Measurements from ENCODE around the gene SUFU. TPM values are rescaled to one million over a fixed set of nuclear protein-coding genes. Genes with fewer than 3 reads are reported as not detected.

Gene SUFU
- total and polyA plus RNA-seq, 2 donors from 2014 or later, result 6.5 to 18.9 TPM

DNA sequence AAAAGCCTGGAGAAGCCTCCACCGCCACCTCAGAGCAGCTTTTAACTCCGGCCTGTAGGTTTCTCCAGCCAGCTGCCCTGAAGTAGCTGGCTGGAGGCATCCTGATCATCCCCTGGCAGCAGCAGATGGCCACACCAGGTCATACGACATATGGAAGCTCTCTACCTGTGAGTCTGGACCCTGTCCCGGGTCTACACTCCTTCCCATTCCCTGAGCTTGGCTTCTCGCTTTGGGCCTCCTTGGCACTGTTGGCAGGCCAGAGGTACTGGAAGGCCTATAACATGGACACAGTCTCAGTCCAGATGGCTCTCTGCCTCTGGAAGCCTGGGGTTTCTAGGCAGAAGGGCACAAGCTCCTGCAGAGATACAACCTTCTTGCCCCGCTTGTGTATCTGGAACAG lies 97.0 kb downstream of the SUFU start:
- no peak overlapping the region for H3K4me3 ChIP-seq (ENCODE audit: low read length in 3 of 3)
- intact Hi-C loops (cut with DNase I), result no loop called here
- TF ChIP-seq, protein P1, sequence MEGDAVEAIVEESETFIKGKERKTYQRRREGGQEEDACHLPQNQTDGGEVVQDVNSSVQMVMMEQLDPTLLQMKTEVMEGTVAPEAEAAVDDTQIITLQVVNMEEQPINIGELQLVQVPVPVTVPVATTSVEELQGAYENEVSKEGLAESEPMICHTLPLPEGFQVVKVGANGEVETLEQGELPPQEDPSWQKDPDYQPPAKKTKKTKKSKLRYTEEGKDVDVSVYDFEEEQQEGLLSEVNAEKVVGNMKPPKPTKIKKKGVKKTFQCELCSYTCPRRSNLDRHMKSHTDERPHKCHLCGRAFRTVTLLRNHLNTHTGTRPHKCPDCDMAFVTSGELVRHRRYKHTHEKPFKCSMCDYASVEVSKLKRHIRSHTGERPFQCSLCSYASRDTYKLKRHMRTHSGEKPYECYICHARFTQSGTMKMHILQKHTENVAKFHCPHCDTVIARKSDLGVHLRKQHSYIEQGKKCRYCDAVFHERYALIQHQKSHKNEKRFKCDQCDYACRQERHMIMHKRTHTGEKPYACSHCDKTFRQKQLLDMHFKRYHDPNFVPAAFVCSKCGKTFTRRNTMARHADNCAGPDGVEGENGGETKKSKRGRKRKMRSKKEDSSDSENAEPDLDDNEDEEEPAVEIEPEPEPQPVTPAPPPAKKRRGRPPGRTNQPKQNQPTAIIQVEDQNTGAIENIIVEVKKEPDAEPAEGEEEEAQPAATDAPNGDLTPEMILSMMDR (IDR thresholded peaks at IDR 0.05; ENCODE audit: borderline replicate concordance, extremely low read depth, insufficient read depth), result no peak
- H3K9ac ChIP-seq (ENCODE audit: low read length in 3 of 3), result no peak overlapping the region
- FAIRE-seq (no peak), DNase-seq (no peak)
- H3K27me3 ChIP-seq (ENCODE audit: control insufficient read depth, insufficient read depth, low read length), result no peaks in the 10 kb centered on the region
- H3K4me1 ChIP-seq (ENCODE audit: control insufficient read depth in 2 of 3, insufficient read depth in 2 of 3, low read depth in 1 of 3, low read length in 3 of 3), result peaks cover 0 to 16% (median 12%) of the 10 kb centered on the region in 3 donors
- H3K36me3 ChIP-seq (ENCODE audit: control insufficient read depth in 2 of 3, insufficient read depth in 3 of 3, low read length in 3 of 3), result peaks cover 0 to 36% (median 17%) of the 10 kb centered on the region in 3 donors
- peak overlapping the region in 1 of 2 donors; percentile 33 for H3K27ac ChIP-seq (ENCODE audit: low read depth in 2 of 2, low read length in 2 of 2)
- H3K9me3 ChIP-seq (ENCODE audit: control insufficient read depth in 2 of 3, insufficient read depth in 1 of 3, low read length in 3 of 3), result no peaks in the 10 kb centered on the region

GRCh38 chr10:102601639-102602038 lies 97.9 kb downstream of the SUFU start:
- no peak overlapping the region for H3K4me3 ChIP-seq (ENCODE audit: low read length in 3 of 3)
- intact Hi-C loops (cut with DNase I), result no loop called here
- DNase-seq (no peak), FAIRE-seq (no peak)
- no peaks in the 10 kb centered on the region for H3K27me3 ChIP-seq (ENCODE audit: control insufficient read depth, insufficient read depth, low read length)
- H3K4me1 ChIP-seq (ENCODE audit: control insufficient read depth in 2 of 3, insufficient read depth in 2 of 3, low read depth in 1 of 3, low read length in 3 of 3), result peaks cover 0 to 11% (median 10%) of the 10 kb centered on the region in 3 donors
- H3K9ac ChIP-seq (ENCODE audit: low read length in 3 of 3), result no peak overlapping the region
- TF ChIP-seq, protein P1 (IDR thresholded peaks at IDR 0.05; ENCODE audit: borderline replicate concordance, extremely low read depth, insufficient read depth), result no peak
- H3K36me3 ChIP-seq (ENCODE audit: control insufficient read depth in 2 of 3, insufficient read depth in 3 of 3, low read length in 3 of 3), result peaks cover 0 to 42% (median 19%) of the 10 kb centered on the region in 3 donors
- H3K9me3 ChIP-seq (ENCODE audit: control insufficient read depth in 2 of 3, insufficient read depth in 1 of 3, low read length in 3 of 3), result no peaks in the 10 kb centered on the region
- peak overlapping the region; percentile 7 to 16 for H3K27ac ChIP-seq (ENCODE audit: low read depth in 2 of 2, low read length in 2 of 2)

- FAIRE-seq (no peak), DNase-seq (no peak)
- no peak overlapping the region for H3K9ac ChIP-seq (ENCODE audit: low read length in 3 of 3)
- TF ChIP-seq, protein P1 (IDR thresholded peaks at IDR 0.05; ENCODE audit: borderline replicate concordance, extremely low read depth, insufficient read depth), result no peak
- peaks cover 0 to 40% (median 18%) of the 10 kb centered on the region in 3 donors for H3K36me3 ChIP-seq (ENCODE audit: control insufficient read depth in 2 of 3, insufficient read depth in 3 of 3, low read length in 3 of 3)
- H3K9me3 ChIP-seq (ENCODE audit: control insufficient read depth in 2 of 3, insufficient read depth in 1 of 3, low read length in 3 of 3), result no peaks in the 10 kb centered on the region
- no peaks in the 10 kb centered on the region for H3K27me3 ChIP-seq (ENCODE audit: control insufficient read depth, insufficient read depth, low read length)
- peaks cover 0 to 4% (median 3%) of the 10 kb centered on the region in 3 donors for H3K4me1 ChIP-seq (ENCODE audit: control insufficient read depth in 2 of 3, insufficient read depth in 2 of 3, low read depth in 1 of 3, low read length in 3 of 3)
- no peak overlapping the region for H3K4me3 ChIP-seq (ENCODE audit: low read length in 3 of 3)
- H3K27ac ChIP-seq (ENCODE audit: low read depth in 2 of 2, low read length in 2 of 2), result peak overlapping the region in 1 of 2 donors; percentile 7
- intact Hi-C loops (cut with DNase I), result no loop called here
Observed at GRCh38 chr10:102602272-102603045, 98.7 kb downstream of the SUFU start.
